Activated naive CD8-positive, alpha-beta T cell treated with anti-CD3 and anti-CD28 coated beads, Interleukin-2, amount 10 ng/mL, durations not matched to agents 7 days and 5 days (primary cell): ENCODE measurements around the gene DNAJC5G. TPM values are rescaled to one million over a fixed set of nuclear protein-coding genes. Genes with fewer than 3 reads are reported as not detected.
"Not testable (repeated sequence)": the region's sequence is repeated elsewhere in the genome, so short reads cannot be mapped to it uniquely, and the experiment has no call there.

Experiments used
- ATAC-seq: fragments of 150-1000 bp; cut with Tn5 transposase; one replicate; pipeline ENCODE4 v1.10.0; 2021; ENCODE audit warnings: low read depth, moderate library complexity
- POLR2A ChIA-PET: fragments of 350-600 bp; sonication (Branson Sonifier 250); formaldehyde crosslinking; loops from one replicate; lab custom pipeline; 2021; ENCODE audit warnings: antibody characterized with exemption; lab: Charles Lee
- DNase-seq: peaks from one replicate; pipeline ENCODE4 v3.0.0; 2021
- H3K27ac Mint-ChIP-seq: one replicate; pipeline ENCODE4 v1.8.0; 2022; ENCODE audit warnings: mild to moderate bottlenecking, mixed read lengths
- H3K27me3 Mint-ChIP-seq: one replicate; pipeline ENCODE4 v1.8.0; 2022; ENCODE audit warnings: mild to moderate bottlenecking, moderate library complexity, mixed read lengths
- H3K36me3 Mint-ChIP-seq: one replicate; pipeline ENCODE4 v1.8.0; 2021; ENCODE audit warnings: mild to moderate bottlenecking, mixed read lengths
- H3K4me1 Mint-ChIP-seq: one replicate; pipeline ENCODE4 v1.8.0; 2021; ENCODE audit warnings: mixed read lengths
- H3K4me3 Mint-ChIP-seq: one replicate; pipeline ENCODE4 v1.8.0; 2022; ENCODE audit warnings: mild to moderate bottlenecking, moderate library complexity, mixed read lengths
- H3K9me3 Mint-ChIP-seq: one replicate; pipeline ENCODE4 v1.8.0; 2021; ENCODE audit warnings: mixed read lengths
- total RNA-seq, 2 experiments: library from RNA; stranded (reverse); gene quantifications; one replicate each; pipeline ENCODE4 v1.2.3, GENCODE V29; 2021

Gene DNAJC5G
- total RNA-seq, 2 experiments from 2014 or later: not detected

DNA sequence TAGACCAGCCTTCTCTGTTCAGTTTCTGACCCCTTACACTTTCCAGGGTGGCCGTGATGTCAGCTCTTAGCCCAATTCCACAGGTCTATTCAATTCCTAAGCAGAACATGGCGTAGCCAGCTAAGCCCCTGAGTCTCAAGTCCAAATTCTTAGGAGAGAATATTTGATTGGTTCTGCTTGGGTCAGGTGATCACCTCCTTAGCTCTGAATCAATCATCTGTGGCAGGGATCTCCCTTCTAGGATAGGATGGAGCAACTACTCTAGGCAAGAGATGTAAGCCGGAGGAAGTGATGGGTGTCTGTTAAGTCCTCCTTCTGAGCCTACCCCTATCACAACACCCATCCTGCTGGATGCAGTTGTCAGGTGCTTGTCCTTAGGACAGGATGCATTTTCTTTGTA, 22.0 kb downstream of the DNAJC5G start:
- Mint-ChIP-seq H3K27me3 (peaks cover 20% of the 10 kb centered on the region), H3K27ac (no peak overlapping the region), H3K4me1 (no peaks in the 10 kb centered on the region), H3K9me3 (no peaks in the 10 kb centered on the region), H3K36me3 (no peaks in the 10 kb centered on the region), H3K4me3 (no peak overlapping the region)
- ATAC-seq (no peak), DNase-seq (no peak)
- POLR2A ChIA-PET: no interaction called here

DNA sequence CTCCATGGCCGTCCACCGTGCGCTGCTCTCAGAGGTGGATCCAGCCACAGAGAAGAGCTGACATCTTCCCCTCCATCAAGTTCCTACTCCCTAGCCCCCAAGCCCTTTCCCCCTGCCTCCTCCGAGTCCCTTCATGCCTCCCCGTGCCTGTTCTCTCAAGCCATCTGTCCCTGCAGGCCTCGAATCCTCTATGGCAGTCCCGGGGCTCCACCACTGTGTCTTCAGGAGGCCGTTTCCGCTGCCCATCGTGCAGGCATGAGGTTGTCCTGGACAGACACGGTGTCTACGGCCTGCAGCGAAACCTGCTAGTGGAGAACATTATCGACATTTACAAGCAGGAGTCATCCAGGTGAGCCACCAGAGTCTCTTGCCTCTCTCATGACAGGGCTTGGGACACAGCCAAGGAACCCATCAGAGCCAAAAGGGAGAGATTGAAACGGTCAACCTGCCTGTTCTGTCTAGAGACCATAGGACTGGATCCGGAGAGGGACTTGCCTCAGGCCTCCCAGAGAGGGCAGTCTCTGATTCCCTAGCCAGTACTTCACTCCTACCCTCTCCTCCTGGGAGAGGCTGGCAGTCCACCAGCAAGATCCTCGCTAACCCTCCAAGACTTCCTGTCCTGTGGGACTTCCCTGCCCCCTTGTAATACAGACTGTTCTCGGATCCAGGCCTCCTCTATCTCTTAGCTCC, 23.3 kb downstream of the DNAJC5G start:
- Mint-ChIP-seq H3K9me3 (no peaks in the 10 kb centered on the region), H3K4me1 (peaks cover 5% of the 10 kb centered on the region), H3K4me3 (no peak overlapping the region), H3K36me3 (no peaks in the 10 kb centered on the region), H3K27ac (no peak overlapping the region), H3K27me3 (peaks cover 8% of the 10 kb centered on the region)
- POLR2A ChIA-PET: no interaction called here
- DNase-seq (no peak), ATAC-seq (no peak)

DNA sequence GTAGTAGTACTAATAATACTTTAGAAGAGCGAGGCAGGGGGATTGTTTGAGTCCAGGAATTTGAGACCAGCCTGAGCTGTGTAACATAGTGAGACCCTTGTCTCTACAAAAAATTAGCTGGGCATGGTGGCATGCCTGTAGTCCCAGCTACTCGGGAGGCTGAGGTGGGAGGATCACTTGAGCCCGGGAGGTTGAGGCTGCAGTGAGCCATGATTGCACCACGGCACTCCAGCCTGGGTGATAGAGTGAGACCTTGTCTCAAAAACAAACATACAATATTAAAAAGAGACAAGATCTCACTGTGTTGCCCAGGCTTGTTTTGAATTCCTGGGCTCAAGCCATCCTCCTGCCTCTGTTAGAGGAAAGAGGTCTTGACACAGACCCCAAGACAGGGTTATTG, 25.4 kb downstream of the DNAJC5G start:
- POLR2A ChIA-PET: interaction anchor here (1.1 kb wide), 1 partner anchor 69 kb away, joined by 3 read pairs; no protein-coding TSS in a partner anchor
- not testable (repeated sequence) for DNase-seq, ATAC-seq, H3K9me3 Mint-ChIP-seq, H3K36me3 Mint-ChIP-seq, H3K4me3 Mint-ChIP-seq, H3K4me1 Mint-ChIP-seq, H3K27ac Mint-ChIP-seq
- peaks cover 14% of the 10 kb centered on the region for H3K27me3 Mint-ChIP-seq

DNA sequence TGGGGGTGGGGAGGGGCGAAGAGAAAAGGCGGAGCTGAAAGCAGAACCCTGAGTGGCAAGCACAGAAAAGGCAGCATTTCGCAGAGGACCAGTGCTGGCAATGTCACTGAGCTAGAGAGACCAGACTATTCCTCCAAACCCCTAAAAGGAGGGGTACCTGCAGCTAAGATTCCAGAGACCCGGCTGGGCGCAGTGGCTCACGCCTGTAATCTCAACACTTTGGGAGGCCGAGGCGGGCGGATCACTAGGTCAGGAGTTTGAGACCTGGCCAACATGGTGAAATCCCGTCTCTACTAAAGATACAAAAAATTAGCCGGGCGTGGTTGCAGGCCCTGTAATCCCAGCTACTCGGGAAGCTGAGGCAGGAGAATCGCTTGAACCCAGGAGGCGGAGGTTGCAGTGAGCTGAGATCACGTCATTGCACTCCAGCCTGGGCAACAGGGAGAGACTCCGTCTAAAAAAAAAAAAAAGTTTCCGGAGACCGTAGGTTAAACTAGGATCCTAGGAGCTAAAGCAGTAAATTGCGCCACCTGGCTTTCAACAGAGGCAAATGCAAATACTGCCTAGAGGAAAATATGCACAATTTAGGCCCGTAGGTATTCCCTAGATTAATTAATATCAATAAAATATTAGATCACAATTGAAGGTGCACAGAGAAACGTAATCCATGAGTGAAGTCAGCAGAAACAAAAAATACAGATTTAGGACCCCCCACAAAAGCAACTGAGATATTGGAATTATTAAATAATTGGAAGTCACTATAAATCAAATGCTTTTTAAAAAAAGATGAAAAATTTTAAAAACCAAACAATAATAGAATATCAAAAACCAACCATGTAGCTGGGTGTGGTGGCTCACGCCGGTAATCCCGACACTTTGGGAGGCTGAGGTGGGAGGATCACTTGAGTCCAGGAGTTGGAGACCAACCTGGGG, 28.1 kb downstream of the DNAJC5G start:
- H3K27me3 Mint-ChIP-seq: peaks cover 17% of the 10 kb centered on the region
- peak overlapping the region; percentile 54 for H3K27ac Mint-ChIP-seq
- H3K9me3 Mint-ChIP-seq: no peaks in the 10 kb centered on the region
- peak; percentile 56 for ATAC-seq
- H3K36me3 Mint-ChIP-seq: no peaks in the 10 kb centered on the region
- peaks cover 7% of the 10 kb centered on the region for H3K4me1 Mint-ChIP-seq
- POLR2A ChIA-PET: interaction anchor here (0.6 to 1.1 kb wide), 5 partner anchors 40 to 252 kb away, joined by 3 to 5 read pairs (median 3); partner anchors contain the start of genes AGBL5, CAD, PPM1G and SLC30A3
- peak; percentile 49 for DNase-seq
- peak overlapping the region; percentile 73 for H3K4me3 Mint-ChIP-seq

- peaks cover 6% of the 10 kb centered on the region for H3K36me3 Mint-ChIP-seq
- ATAC-seq (no peak), DNase-seq (no peak)
- POLR2A ChIA-PET: no interaction called here
- H3K9me3 Mint-ChIP-seq: no peaks in the 10 kb centered on the region
- H3K27me3 Mint-ChIP-seq: peaks cover 14% of the 10 kb centered on the region
- peak overlapping the region; percentile 30 for H3K27ac Mint-ChIP-seq
- H3K4me3 Mint-ChIP-seq: no peak overlapping the region
- H3K4me1 Mint-ChIP-seq: peaks cover 7% of the 10 kb centered on the region
Observed at GRCh38 chr2:27304488-27305240, 29.4 kb downstream of the DNAJC5G start.

GRCh38 chr2:27305516-27305915, 30.3 kb downstream of the DNAJC5G start:
- Mint-ChIP-seq H3K27ac (no peak overlapping the region), H3K9me3 (no peaks in the 10 kb centered on the region), H3K36me3 (peaks cover 7% of the 10 kb centered on the region), H3K4me1 (peaks cover 7% of the 10 kb centered on the region), H3K4me3 (no peak overlapping the region), H3K27me3 (peaks cover 14% of the 10 kb centered on the region)
- no peak for ATAC-seq
- POLR2A ChIA-PET: no interaction called here
- no peak for DNase-seq

DNA sequence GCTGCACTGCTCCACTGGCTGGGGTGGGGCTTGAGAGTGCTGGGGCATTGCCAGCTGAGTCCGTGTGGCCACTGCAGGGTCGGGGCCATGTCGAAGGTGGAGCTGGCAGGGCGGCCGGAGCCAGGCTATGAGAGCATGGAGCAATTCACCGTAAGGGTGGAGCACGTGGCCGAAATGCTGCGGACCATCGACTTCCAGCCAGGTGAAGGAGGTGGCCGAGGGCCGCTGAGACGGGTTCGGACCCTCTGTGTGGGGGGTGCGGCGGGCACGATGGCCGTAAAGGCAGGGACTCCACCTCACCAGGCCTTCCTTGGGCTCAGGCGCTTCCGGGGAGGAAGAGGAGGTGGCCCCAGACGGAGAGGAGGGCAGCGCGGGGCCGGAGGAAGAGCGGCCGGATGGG, 30.9 kb downstream of the DNAJC5G start:
- peak; percentile 46 for ATAC-seq
- DNase-seq: no peak
- no peak overlapping the region for H3K27ac Mint-ChIP-seq
- peak overlapping the region; percentile 70 for H3K4me3 Mint-ChIP-seq
- no peaks in the 10 kb centered on the region for H3K9me3 Mint-ChIP-seq
- peaks cover 7% of the 10 kb centered on the region for H3K36me3 Mint-ChIP-seq
- H3K4me1 Mint-ChIP-seq: peaks cover 7% of the 10 kb centered on the region
- POLR2A ChIA-PET: no interaction called here
- H3K27me3 Mint-ChIP-seq: peaks cover 14% of the 10 kb centered on the region

GRCh38 chr2:27306573-27307286, 31.5 kb downstream of the DNAJC5G start:
- Mint-ChIP-seq H3K27ac (no peak overlapping the region), H3K36me3 (peaks cover 7% of the 10 kb centered on the region), H3K27me3 (peaks cover 14% of the 10 kb centered on the region), H3K4me3 (peak overlapping the region; percentile 70), H3K4me1 (peaks cover 7% of the 10 kb centered on the region), H3K9me3 (no peaks in the 10 kb centered on the region)
- POLR2A ChIA-PET: no interaction called here
- peak; percentile 58 for ATAC-seq
- peak; percentile 66 for DNase-seq

DNA sequence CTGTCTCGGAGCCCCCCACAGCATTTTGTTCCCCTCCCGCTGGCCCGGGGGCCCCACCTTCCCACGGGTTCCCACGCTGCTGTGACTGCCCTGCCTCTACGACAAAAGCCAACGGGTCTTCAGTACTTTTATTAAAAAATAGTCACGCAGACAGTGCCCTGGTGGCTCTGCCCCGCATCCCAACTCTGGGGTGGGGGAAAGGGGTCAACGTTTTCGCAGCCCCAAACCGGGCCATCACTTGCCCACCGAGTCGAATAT, 32.0 kb downstream of the DNAJC5G start:
- POLR2A ChIA-PET: no interaction called here
- Mint-ChIP-seq H3K27ac (no peak overlapping the region), H3K9me3 (no peaks in the 10 kb centered on the region), H3K4me3 (peak overlapping the region; percentile 49), H3K4me1 (peaks cover 7% of the 10 kb centered on the region), H3K36me3 (peaks cover 7% of the 10 kb centered on the region), H3K27me3 (peaks cover 14% of the 10 kb centered on the region)
- no peak for ATAC-seq
- DNase-seq: no peak

DNA sequence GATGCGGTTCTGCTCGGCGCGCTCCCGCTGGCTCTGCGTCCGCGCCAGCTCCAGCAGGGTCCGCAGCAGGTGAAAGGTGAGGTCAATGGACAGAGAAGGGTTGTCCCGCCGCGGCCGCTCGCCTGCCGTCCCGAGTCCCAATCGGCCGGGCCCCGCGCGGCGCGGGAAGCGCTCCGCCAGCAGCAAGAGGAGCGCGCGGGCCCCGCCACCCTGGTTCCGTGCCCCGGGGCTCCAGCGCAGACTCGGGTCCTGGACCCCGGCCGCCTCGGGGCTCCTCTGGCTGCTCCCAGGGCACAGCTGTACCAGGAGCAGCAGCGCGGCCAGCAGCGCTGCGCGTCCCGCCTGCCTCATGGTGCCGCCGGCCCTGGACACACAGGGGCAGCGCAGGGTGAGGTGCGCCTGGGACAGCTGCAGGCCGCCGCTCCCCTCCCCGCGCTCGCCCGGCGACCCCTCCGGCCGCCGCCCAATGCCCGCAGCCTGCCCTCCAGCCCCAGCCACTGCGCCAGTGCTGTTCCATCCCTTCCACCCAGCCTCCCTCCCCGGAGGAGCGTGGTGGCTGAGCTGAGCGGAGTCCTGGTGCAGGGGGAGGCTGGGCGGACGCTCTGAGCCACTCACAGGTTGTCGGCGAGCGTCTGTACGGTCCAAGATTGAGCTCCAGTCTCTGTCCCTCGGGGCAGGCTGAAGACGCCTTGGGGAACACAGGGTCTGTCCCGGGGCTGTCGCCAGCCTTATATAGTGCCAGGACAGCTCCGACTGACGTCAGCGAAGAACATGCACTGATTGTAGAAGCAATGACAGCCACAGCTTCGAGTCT, 32.5 kb downstream of the DNAJC5G start:
- peaks cover 14% of the 10 kb centered on the region for H3K27me3 Mint-ChIP-seq
- POLR2A ChIA-PET: interaction anchor here (0.7 kb wide), 1 partner anchor 1130 kb away, joined by 3 read pairs; no protein-coding TSS in a partner anchor
- H3K4me3 Mint-ChIP-seq: peak overlapping the region; percentile 49
- peaks cover 7% of the 10 kb centered on the region for H3K36me3 Mint-ChIP-seq
- ATAC-seq: no peak
- peaks cover 5% of the 10 kb centered on the region for H3K4me1 Mint-ChIP-seq
- no peaks in the 10 kb centered on the region for H3K9me3 Mint-ChIP-seq
- H3K27ac Mint-ChIP-seq: no peak overlapping the region
- no peak for DNase-seq

DNA sequence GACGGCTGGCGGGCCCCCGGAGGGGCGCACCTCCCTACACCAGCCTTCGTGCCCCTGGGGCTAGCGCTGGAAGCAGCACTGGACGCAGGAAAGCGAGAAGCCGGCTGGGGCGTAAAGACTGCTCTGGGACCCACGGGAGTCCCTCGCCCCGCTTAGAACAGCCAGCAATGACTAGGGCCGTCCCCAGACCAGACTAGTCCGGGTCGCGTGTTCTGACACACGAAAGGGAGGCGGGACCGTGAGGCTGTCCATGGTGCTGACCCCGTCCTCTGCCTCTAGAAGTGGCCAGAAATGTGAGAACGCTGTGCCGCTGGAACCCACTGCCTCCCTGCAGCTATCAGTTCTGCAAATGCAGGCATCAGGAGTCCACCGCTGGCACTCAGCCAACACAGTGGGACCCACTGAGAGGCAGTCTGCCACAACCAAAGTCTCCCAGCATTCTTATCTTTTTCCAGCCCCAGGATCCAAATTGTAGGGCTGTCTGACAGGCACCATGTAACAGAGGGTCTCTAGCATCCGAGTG, 33.2 kb downstream of the DNAJC5G start, which contains the start of gene UCN:
UCN (minus strand) TSS at position 87 of the 523 bp plus-strand sequence. CDS start 550 bp downstream, outside the sequence.
- peaks cover 14% of the 10 kb centered on the region for H3K27me3 Mint-ChIP-seq
- H3K4me3 Mint-ChIP-seq: peak within 1 kb of the TSS; percentile 49
- H3K36me3 Mint-ChIP-seq: peaks cover 7% of the 10 kb centered on the region
- ATAC-seq (no peak), DNase-seq (no peak)
- H3K4me1 Mint-ChIP-seq: peaks cover 2% of the 10 kb centered on the region
- no peak within 1 kb of the TSS for H3K27ac Mint-ChIP-seq
- POLR2A ChIA-PET: interaction anchor here (0.7 kb wide), 1 partner anchor 1129 kb away, joined by 3 read pairs; no protein-coding TSS in a partner anchor
- H3K9me3 Mint-ChIP-seq: no peaks in the 10 kb centered on the region

DNA sequence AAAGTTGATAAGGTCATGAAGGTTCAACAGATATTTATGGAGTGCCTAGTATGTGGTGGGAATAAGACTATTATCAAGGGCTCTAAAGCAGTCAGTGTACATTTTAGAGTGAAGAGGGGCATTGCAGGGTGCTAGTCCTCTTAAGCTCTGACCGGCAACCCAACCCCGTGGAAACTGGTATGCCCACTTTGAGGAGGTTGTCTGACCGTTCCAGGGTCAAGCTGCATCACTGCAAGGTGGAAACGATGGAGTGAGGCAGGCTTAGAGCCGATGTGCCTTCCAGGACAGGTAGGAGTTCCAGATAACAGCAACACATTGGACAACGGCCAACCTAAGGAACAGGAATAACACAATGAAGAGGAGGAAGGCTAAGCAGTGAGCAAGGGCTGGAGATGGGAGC, 34.4 kb downstream of the DNAJC5G start:
- no peak overlapping the region for H3K4me3 Mint-ChIP-seq
- H3K4me1 Mint-ChIP-seq: peaks cover 2% of the 10 kb centered on the region
- no peaks in the 10 kb centered on the region for H3K9me3 Mint-ChIP-seq
- H3K27ac Mint-ChIP-seq: no peak overlapping the region
- no peak for DNase-seq
- POLR2A ChIA-PET: no interaction called here
- H3K36me3 Mint-ChIP-seq: peaks cover 7% of the 10 kb centered on the region
- ATAC-seq: no peak
- H3K27me3 Mint-ChIP-seq: peaks cover 11% of the 10 kb centered on the region
